Measurements from ENCODE around the gene SLC7A5. TPM values are rescaled to one million over a fixed set of nuclear protein-coding genes. Genes with fewer than 3 reads are reported as not detected.
"Not testable (repeated sequence)": the region's sequence is repeated elsewhere in the genome, so short reads cannot be mapped to it uniquely, and the experiment has no call there.

The SLC7A5 gene
- total RNA-seq, 1 experiment from 2014 or later: 41.7 TPM

- DNase-seq (ENCODE audit: low read depth): no peak
Measured at GRCh38 chr16:87834005-87834667, 35.2 kb downstream of the SLC7A5 start.

- DNase-seq (ENCODE audit: low read depth): no peak
Measured at GRCh38 chr16:87833548-87833947, 35.8 kb downstream of the SLC7A5 start.

- no peak for DNase-seq (ENCODE audit: low read depth)
Measured at GRCh38 chr16:87832741-87833502, 36.4 kb downstream of the SLC7A5 start.

- DNase-seq (ENCODE audit: low read depth): no peak
Measured at GRCh38 chr16:87832137-87832527, 37.2 kb downstream of the SLC7A5 start.

GRCh38 chr16:87831421-87832136 lies 37.7 kb downstream of the SLC7A5 start:
- DNase-seq (ENCODE audit: low read depth): no peak

GRCh38 chr16:87830673-87831420 lies 38.5 kb downstream of the SLC7A5 start:
- no peak for DNase-seq (ENCODE audit: low read depth)

- no peak for DNase-seq (ENCODE audit: low read depth)
Measured at GRCh38 chr16:87829988-87830672, 39.2 kb downstream of the SLC7A5 start.

GRCh38 chr16:87829622-87829980 lies 39.7 kb downstream of the SLC7A5 start:
- no peak for DNase-seq (ENCODE audit: low read depth)

- no peak for DNase-seq (ENCODE audit: low read depth)
Measured at GRCh38 chr16:87828907-87829621, 40.2 kb downstream of the SLC7A5 start.

- DNase-seq (ENCODE audit: low read depth): no peak
Measured at GRCh38 chr16:87828071-87828906, 41.0 kb downstream of the SLC7A5 start.

GRCh38 chr16:87827588-87827915 lies 41.8 kb downstream of the SLC7A5 start:
- not testable (repeated sequence) for DNase-seq (ENCODE audit: low read depth)

- DNase-seq (ENCODE audit: low read depth): no peak
Measured at GRCh38 chr16:87826798-87827587, 42.3 kb downstream of the SLC7A5 start.

- not testable (repeated sequence) for DNase-seq (ENCODE audit: low read depth)
Measured at GRCh38 chr16:87826407-87826797, 42.9 kb downstream of the SLC7A5 start.

- not testable (repeated sequence) for DNase-seq (ENCODE audit: low read depth)
Measured at GRCh38 chr16:87825842-87826120, 43.5 kb downstream of the SLC7A5 start.

- no peak for DNase-seq (ENCODE audit: low read depth)
Measured at GRCh38 chr16:87824991-87825841, 44.1 kb downstream of the SLC7A5 start.

- no peak for DNase-seq (ENCODE audit: low read depth)
Measured at GRCh38 chr16:87824016-87824990, 45.0 kb downstream of the SLC7A5 start.
